ENCODE data around the gene HOXD13.

Gene HOXD13

GRCh38 chr2:176082525-176082823, 10.0 kb upstream of the HOXD13 start:
- H2AFZ ChIP-seq (ENCODE audit: low read depth, low read length), result no peak overlapping the region
- no peak overlapping the region for H3K4me3 ChIP-seq (ENCODE audit: low read depth in 1 of 2, low read length in 2 of 2)
- H3K9me3 ChIP-seq (ENCODE audit: insufficient read depth, low read length, severe bottlenecking), result no peaks in the 10 kb centered on the region
- H3K36me3 ChIP-seq (ENCODE audit: insufficient read depth, low read length), result no peaks in the 10 kb centered on the region
- H3K4me2 ChIP-seq (ENCODE audit: insufficient read depth, low read length), result no peak overlapping the region
- TF ChIP-seq EZH2 (IDR thresholded peaks at IDR 0.05; ENCODE audit: borderline replicate concordance, low read depth, low read length, severe bottlenecking) (no peak), CTCF (IDR thresholded peaks at IDR 0.05; ENCODE audit: borderline replicate concordance, extremely low read depth, low read length, poor library complexity, severe bottlenecking) (no peak)
- H3K79me2 ChIP-seq (ENCODE audit: insufficient read depth, low read length), result no peaks in the 10 kb centered on the region
- H4K20me1 ChIP-seq (ENCODE audit: insufficient read depth, low read length), result no peaks in the 10 kb centered on the region
- no peak for DNase-seq
- no peaks in the 10 kb centered on the region for H3K27me3 ChIP-seq (ENCODE audit: insufficient read depth, low read length, poor library complexity)
- ATAC-seq (ENCODE audit: insufficient read depth, low read depth), result no peak
- no peak overlapping the region for H3K9ac ChIP-seq (ENCODE audit: low read depth, low read length)
- peaks cover 6% of the 10 kb centered on the region; the same call in 1 of the 2 replicates for H3K4me1 ChIP-seq (ENCODE audit: insufficient read depth, low read length)
- no peak overlapping the region for H3K27ac ChIP-seq (ENCODE audit: low read length)

- no peaks in the 10 kb centered on the region for H3K79me2 ChIP-seq (ENCODE audit: insufficient read depth, low read length)
- H2AFZ ChIP-seq (ENCODE audit: low read depth, low read length), result no peak overlapping the region
- H3K36me3 ChIP-seq (ENCODE audit: insufficient read depth, low read length), result no peaks in the 10 kb centered on the region
- no peak for DNase-seq
- no peak overlapping the region for H3K4me3 ChIP-seq (ENCODE audit: low read depth in 1 of 2, low read length in 2 of 2)
- no peak for TF ChIP-seq EZH2 (IDR thresholded peaks at IDR 0.05; ENCODE audit: borderline replicate concordance, low read depth, low read length, severe bottlenecking)
- no peak for TF ChIP-seq CTCF (IDR thresholded peaks at IDR 0.05; ENCODE audit: borderline replicate concordance, extremely low read depth, low read length, poor library complexity, severe bottlenecking)
- H3K27me3 ChIP-seq (ENCODE audit: insufficient read depth, low read length, poor library complexity), result no peaks in the 10 kb centered on the region
- H3K9ac ChIP-seq (ENCODE audit: low read depth, low read length), result no peak overlapping the region
- H3K4me2 ChIP-seq (ENCODE audit: insufficient read depth, low read length), result no peak overlapping the region
- no peak overlapping the region for H3K27ac ChIP-seq (ENCODE audit: low read length)
- H3K9me3 ChIP-seq (ENCODE audit: insufficient read depth, low read length, severe bottlenecking), result no peaks in the 10 kb centered on the region
- H4K20me1 ChIP-seq (ENCODE audit: insufficient read depth, low read length), result no peaks in the 10 kb centered on the region
- ATAC-seq (ENCODE audit: insufficient read depth, low read depth), result no peak
- H3K4me1 ChIP-seq (ENCODE audit: insufficient read depth, low read length), result peaks cover 6% of the 10 kb centered on the region
These were observed 9.4 kb upstream of the HOXD13 start for GRCh38 chr2:176082824-176083751.

- Histone ChIP-seq H3K79me2 (ENCODE audit: insufficient read depth, low read length) (no peaks in the 10 kb centered on the region), H2AFZ (ENCODE audit: low read depth, low read length) (no peak within 1 kb of the TSS), H3K4me1 (ENCODE audit: insufficient read depth, low read length) (peaks cover 9% of the 10 kb centered on the region), H3K36me3 (ENCODE audit: insufficient read depth, low read length) (no peaks in the 10 kb centered on the region), H3K4me2 (ENCODE audit: insufficient read depth, low read length) (no peak within 1 kb of the TSS), H3K4me3 (ENCODE audit: low read depth in 1 of 2, low read length in 2 of 2) (no peak within 1 kb of the TSS), H4K20me1 (ENCODE audit: insufficient read depth, low read length) (no peaks in the 10 kb centered on the region), H3K27me3 (ENCODE audit: insufficient read depth, low read length, poor library complexity) (no peaks in the 10 kb centered on the region), H3K9me3 (ENCODE audit: insufficient read depth, low read length, severe bottlenecking) (no peaks in the 10 kb centered on the region), H3K9ac (ENCODE audit: low read depth, low read length) (no peak within 1 kb of the TSS), H3K27ac (ENCODE audit: low read length) (no peak within 1 kb of the TSS)
- DNase-seq (no peak), ATAC-seq (ENCODE audit: insufficient read depth, low read depth) (no peak)
- no peak for TF ChIP-seq CTCF (IDR thresholded peaks at IDR 0.05; ENCODE audit: borderline replicate concordance, extremely low read depth, low read length, poor library complexity, severe bottlenecking)
- TF ChIP-seq EZH2 (IDR thresholded peaks at IDR 0.05; ENCODE audit: borderline replicate concordance, low read depth, low read length, severe bottlenecking), result no peak
These were observed 8.7 kb upstream of the HOXD13 start, which contains the start of gene EVX2 for GRCh38 chr2:176083796-176084261. EVX2 (minus strand) TSS chr2:176083962; CDS start chr2:176083776, 186 bp downstream.

Measured in DND-41 (cell line).